HL-60 (cell line): ENCODE measurements around the gene PPP1R1B.

ENCODE experiments used
- GABPA ChIP-seq: IDR thresholded peaks from 2 replicates; pipeline ENCODE4 v1.6.1; 2012; ENCODE audit warnings: low read depth
- POLR2AphosphoS5 ChIP-seq: IDR thresholded peaks from 2 replicates; pipeline ENCODE4 v1.6.1; 2012; ENCODE audit warnings: low read depth
- SPI1 ChIP-seq: IDR thresholded peaks from 2 replicates; pipeline ENCODE4 v1.6.1; 2012; ENCODE audit warnings: low read depth, mild to moderate bottlenecking, borderline replicate concordance
- TF ChIP-seq, protein P1 (sequence below): IDR thresholded peaks from one replicate; pipeline ENCODE4 v1.5.1; 2011; ENCODE audit warnings: low read length, control low read depth, inconsistent platforms; ENCODE audit not compliant: insufficient read depth
- TF ChIP-seq, protein P2 (sequence below): IDR thresholded peaks from 2 replicates; pipeline ENCODE4 v1.6.1; 2012; ENCODE audit warnings: low read depth; ENCODE audit not compliant: insufficient replicate concordance

DNA sequence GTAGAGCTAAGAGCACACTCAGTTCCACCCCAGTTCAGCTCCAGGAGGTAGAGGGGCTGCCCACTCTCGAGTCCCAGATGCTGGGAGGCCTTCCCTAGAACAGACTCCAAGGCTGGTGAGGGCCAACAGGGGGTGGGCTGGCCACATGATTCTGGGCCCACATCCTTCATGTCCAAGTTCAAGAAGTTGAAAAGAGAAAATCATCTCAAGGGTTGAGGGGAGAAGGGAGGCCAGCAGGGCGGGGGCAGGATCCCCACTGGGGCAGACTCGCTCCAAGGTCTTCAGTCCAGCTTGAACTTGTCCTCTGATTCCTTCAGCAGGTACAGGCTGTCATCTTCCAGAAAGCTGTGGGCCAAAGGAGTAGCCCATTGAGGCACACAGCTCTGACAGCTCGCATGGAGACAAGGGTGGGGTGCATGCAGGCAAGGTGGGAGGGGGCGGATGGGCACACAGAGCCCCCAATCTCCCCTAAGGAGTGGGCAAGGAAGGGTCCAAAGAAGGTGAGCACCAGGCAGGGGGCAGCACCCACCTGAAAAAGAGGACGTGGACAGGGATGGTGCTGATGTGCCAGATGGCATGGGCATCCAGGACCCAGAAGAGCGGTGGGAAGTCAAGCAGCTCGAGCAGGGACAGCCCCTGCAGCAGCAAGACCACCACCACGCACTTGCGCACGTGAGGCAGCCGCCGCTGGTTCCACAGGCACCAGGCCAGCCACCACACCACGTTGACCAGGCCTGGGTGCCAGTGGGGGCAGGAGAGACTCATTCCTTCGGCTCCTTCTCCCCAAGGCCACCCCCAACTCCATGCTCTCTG, 46.0 kb downstream of the PPP1R1B start:
- TF ChIP-seq, protein P1, sequence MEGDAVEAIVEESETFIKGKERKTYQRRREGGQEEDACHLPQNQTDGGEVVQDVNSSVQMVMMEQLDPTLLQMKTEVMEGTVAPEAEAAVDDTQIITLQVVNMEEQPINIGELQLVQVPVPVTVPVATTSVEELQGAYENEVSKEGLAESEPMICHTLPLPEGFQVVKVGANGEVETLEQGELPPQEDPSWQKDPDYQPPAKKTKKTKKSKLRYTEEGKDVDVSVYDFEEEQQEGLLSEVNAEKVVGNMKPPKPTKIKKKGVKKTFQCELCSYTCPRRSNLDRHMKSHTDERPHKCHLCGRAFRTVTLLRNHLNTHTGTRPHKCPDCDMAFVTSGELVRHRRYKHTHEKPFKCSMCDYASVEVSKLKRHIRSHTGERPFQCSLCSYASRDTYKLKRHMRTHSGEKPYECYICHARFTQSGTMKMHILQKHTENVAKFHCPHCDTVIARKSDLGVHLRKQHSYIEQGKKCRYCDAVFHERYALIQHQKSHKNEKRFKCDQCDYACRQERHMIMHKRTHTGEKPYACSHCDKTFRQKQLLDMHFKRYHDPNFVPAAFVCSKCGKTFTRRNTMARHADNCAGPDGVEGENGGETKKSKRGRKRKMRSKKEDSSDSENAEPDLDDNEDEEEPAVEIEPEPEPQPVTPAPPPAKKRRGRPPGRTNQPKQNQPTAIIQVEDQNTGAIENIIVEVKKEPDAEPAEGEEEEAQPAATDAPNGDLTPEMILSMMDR = no peak
- TF ChIP-seq POLR2AphosphoS5 (no peak), GABPA (no peak), SPI1 (no peak)
- TF ChIP-seq, protein P2, sequence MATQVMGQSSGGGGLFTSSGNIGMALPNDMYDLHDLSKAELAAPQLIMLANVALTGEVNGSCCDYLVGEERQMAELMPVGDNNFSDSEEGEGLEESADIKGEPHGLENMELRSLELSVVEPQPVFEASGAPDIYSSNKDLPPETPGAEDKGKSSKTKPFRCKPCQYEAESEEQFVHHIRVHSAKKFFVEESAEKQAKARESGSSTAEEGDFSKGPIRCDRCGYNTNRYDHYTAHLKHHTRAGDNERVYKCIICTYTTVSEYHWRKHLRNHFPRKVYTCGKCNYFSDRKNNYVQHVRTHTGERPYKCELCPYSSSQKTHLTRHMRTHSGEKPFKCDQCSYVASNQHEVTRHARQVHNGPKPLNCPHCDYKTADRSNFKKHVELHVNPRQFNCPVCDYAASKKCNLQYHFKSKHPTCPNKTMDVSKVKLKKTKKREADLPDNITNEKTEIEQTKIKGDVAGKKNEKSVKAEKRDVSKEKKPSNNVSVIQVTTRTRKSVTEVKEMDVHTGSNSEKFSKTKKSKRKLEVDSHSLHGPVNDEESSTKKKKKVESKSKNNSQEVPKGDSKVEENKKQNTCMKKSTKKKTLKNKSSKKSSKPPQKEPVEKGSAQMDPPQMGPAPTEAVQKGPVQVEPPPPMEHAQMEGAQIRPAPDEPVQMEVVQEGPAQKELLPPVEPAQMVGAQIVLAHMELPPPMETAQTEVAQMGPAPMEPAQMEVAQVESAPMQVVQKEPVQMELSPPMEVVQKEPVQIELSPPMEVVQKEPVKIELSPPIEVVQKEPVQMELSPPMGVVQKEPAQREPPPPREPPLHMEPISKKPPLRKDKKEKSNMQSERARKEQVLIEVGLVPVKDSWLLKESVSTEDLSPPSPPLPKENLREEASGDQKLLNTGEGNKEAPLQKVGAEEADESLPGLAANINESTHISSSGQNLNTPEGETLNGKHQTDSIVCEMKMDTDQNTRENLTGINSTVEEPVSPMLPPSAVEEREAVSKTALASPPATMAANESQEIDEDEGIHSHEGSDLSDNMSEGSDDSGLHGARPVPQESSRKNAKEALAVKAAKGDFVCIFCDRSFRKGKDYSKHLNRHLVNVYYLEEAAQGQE = no peak
